Ishikawa (cell line): ENCODE results near the gene PSMF1.

Experiments
- CEBPB ChIP-seq: IDR thresholded peaks from 2 replicates; pipeline ENCODE4 v1.6.1; 2012
- CREB1 ChIP-seq: IDR thresholded peaks from 2 replicates; pipeline ENCODE4 v1.6.1; 2012; ENCODE audit warnings: low read depth
- EGR1 ChIP-seq: IDR thresholded peaks from 2 replicates; pipeline ENCODE4 v1.6.1; 2012
- EP300 ChIP-seq: IDR thresholded peaks from 2 replicates; pipeline ENCODE4 v1.6.1; 2012; ENCODE audit warnings: borderline replicate concordance
- FOXM1 ChIP-seq: IDR thresholded peaks from 2 replicates; pipeline ENCODE4 v1.6.1; 2012; ENCODE audit warnings: low read depth, borderline replicate concordance
- NFIC ChIP-seq: IDR thresholded peaks from 2 replicates; pipeline ENCODE4 v1.6.1; 2012
- RAD21 ChIP-seq: IDR thresholded peaks from 2 replicates; pipeline ENCODE4 v1.6.1; 2012; ENCODE audit warnings: low read depth
- REST ChIP-seq: IDR thresholded peaks from 2 replicates; pipeline ENCODE4 v1.6.1; 2012; ENCODE audit warnings: low read depth, mild to moderate bottlenecking
- TAF1 ChIP-seq: IDR thresholded peaks from 2 replicates; pipeline ENCODE4 v1.6.1; 2012; ENCODE audit warnings: low read depth, mild to moderate bottlenecking
- TCF12 ChIP-seq: IDR thresholded peaks from 2 replicates; pipeline ENCODE4 v1.6.1; 2012; ENCODE audit warnings: low read depth
- USF1 ChIP-seq: IDR thresholded peaks from 2 replicates; pipeline ENCODE4 v1.6.1; 2012
- YY1 ChIP-seq: IDR thresholded peaks from 2 replicates; pipeline ENCODE4 v1.6.1; 2012; ENCODE audit warnings: low read depth
- ZBTB7A ChIP-seq: IDR thresholded peaks from 2 replicates; pipeline ENCODE4 v1.6.1; 2012; ENCODE audit warnings: low read depth
- TF ChIP-seq, protein P1 (sequence below): IDR thresholded peaks from 2 replicates; pipeline ENCODE4 v1.6.1; 2012

DNA sequence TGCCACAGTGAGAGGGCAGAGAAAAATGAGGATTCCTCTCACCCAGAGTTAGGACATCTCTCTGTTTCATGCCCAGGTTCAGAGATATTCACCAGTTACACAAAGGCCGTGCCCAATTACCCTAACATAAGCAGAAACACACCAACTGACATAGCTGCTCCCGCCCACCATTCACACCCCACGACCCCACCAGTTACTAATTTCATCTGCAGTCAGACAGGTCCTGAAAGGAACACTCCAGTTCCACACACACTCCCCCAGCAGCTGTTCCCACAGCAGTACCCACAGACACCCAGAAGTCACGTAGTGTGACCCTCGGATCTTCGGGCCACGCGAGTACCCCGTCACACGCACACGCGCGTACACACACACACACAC, 65.8 kb downstream of the PSMF1 start:
- TF ChIP-seq CEBPB (no peak), REST (no peak), YY1 (no peak), CREB1 (no peak), EGR1 (no peak), ZBTB7A (no peak), RAD21 (no peak), NFIC (no peak), EP300 (no peak), TAF1 (no peak), USF1 (no peak), TCF12 (no peak), FOXM1 (no peak)
- TF ChIP-seq, protein P1, sequence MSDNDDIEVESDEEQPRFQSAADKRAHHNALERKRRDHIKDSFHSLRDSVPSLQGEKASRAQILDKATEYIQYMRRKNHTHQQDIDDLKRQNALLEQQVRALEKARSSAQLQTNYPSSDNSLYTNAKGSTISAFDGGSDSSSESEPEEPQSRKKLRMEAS: no peak
